ENCODE measurements around the gene ABCB6.

DNA sequence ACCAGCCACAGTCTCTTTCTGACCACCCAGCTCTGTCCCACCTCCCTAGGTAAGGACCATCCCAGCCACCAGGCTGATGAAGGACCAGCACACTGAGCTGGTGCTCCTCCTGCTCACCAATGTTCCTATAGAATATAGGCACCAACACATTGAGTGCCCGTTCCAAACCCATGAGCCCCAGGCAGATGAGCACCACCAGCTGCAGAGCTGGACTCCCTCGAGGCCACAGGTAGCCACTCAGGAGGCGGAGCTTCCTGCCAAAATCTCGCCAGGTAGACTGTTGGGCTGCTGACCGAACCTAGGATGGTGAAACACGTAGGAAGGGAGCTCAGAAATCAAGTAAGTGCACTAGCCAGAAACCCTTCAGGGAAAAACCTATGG, 2.2 kb downstream of the ABCB6 start:
- TF ChIP-seq, protein P1, sequence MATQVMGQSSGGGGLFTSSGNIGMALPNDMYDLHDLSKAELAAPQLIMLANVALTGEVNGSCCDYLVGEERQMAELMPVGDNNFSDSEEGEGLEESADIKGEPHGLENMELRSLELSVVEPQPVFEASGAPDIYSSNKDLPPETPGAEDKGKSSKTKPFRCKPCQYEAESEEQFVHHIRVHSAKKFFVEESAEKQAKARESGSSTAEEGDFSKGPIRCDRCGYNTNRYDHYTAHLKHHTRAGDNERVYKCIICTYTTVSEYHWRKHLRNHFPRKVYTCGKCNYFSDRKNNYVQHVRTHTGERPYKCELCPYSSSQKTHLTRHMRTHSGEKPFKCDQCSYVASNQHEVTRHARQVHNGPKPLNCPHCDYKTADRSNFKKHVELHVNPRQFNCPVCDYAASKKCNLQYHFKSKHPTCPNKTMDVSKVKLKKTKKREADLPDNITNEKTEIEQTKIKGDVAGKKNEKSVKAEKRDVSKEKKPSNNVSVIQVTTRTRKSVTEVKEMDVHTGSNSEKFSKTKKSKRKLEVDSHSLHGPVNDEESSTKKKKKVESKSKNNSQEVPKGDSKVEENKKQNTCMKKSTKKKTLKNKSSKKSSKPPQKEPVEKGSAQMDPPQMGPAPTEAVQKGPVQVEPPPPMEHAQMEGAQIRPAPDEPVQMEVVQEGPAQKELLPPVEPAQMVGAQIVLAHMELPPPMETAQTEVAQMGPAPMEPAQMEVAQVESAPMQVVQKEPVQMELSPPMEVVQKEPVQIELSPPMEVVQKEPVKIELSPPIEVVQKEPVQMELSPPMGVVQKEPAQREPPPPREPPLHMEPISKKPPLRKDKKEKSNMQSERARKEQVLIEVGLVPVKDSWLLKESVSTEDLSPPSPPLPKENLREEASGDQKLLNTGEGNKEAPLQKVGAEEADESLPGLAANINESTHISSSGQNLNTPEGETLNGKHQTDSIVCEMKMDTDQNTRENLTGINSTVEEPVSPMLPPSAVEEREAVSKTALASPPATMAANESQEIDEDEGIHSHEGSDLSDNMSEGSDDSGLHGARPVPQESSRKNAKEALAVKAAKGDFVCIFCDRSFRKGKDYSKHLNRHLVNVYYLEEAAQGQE (IDR thresholded peaks at IDR 0.05; ENCODE audit: insufficient read depth in 1 of 2, low read depth in 2 of 2, low read length in 2 of 2) = no peak
- TF ChIP-seq POLR2AphosphoS5 (IDR thresholded peaks at IDR 0.05; ENCODE audit: low read depth, low read length) = no peak

Data from PFSK-1 (cell line).